ENCODE data around the gene ZNF334. TPM values are rescaled to one million over a fixed set of nuclear protein-coding genes. Genes with fewer than 3 reads are reported as not detected.

ZNF334 gene
- polyA plus RNA-seq, 3 donors: 25.6 to 31.4 (median 28.4) TPM

DNA sequence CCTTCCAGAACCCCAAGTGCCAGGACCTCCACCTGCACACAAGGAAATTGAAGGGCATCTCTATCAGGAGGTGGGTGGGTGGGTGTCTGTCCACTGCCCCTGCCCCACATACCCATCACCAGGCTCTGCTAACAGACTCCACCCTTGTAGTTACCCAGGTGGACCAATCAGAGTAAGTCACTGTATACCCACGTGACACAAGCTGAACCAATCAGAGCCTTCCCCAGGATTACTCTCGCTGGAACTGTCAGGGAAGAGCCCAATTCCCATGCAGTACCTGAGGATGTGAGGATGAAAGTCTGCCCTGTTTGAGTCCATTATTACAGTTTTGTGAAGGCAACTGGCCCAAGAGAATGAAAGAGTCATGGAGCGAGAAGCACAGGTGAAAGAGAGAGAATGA, 32.9 kb upstream of the ZNF334 start:
- DNase-seq (ENCODE audit: low read depth in 3 of 3, low spot score in 2 of 3): no peak

GRCh38 chr20:46545827-46546138, 32.4 kb upstream of the ZNF334 start:
- no peak for DNase-seq (ENCODE audit: low read depth in 3 of 3, low spot score in 2 of 3)

GRCh38 chr20:46545077-46545826, 31.9 kb upstream of the ZNF334 start:
- DNase-seq (ENCODE audit: low read depth in 3 of 3, low spot score in 2 of 3): no peak

GRCh38 chr20:46544576-46544975, 31.2 kb upstream of the ZNF334 start:
- DNase-seq (ENCODE audit: low read depth in 3 of 3, low spot score in 2 of 3): no peak

- no peak for DNase-seq (ENCODE audit: low read depth in 3 of 3, low spot score in 2 of 3)
Observed at GRCh38 chr20:46543959-46544358, 30.6 kb upstream of the ZNF334 start.

GRCh38 chr20:46543033-46543432, 29.7 kb upstream of the ZNF334 start:
- no peak for DNase-seq (ENCODE audit: low read depth in 3 of 3, low spot score in 2 of 3)

- no peak for DNase-seq (ENCODE audit: low read depth in 3 of 3, low spot score in 2 of 3)
Observed at GRCh38 chr20:46541229-46541935, 28.0 kb upstream of the ZNF334 start.

DNA sequence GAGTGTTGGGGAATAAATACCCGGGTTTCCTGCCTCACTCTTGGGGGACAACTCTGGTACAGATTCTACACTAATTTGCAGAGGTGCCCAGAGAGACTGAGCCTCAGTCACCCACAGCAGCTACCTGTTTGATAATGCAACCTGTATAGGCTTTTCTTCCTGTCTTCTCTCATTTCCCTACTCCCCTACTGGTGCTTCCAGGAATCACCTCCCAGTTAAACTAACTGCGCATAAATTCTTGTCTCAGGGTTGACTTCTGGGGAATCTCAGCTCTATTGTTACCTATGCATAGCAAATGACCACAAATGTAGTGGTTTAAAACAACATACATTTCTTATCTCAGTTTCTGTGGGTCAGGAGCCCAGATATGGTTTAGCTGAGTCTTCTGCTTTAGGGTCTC, 25.8 kb upstream of the ZNF334 start:
- DNase-seq (ENCODE audit: low read depth in 3 of 3, low spot score in 2 of 3): no peak

DNA sequence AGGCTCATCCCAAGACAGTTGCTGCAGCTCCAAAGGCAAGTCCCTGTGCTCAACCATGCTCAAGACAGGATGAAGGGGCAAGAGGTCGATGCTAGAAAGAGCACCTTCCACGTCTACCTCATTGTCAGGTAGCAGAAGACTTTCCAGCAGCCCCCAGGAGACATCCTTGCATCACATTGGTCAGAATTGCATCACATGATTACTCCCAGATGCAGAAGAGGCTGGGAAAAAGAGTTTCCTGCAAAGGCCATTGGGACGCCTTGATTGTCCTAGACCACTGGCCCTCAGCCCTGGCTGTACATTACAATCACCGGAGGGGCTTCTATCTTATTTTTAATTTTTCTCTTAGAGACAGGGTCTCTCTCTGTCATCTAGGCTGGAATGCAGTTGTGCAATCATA, 17.3 kb upstream of the ZNF334 start:
- no peak for DNase-seq (ENCODE audit: low read depth in 3 of 3, low spot score in 2 of 3)

DNA sequence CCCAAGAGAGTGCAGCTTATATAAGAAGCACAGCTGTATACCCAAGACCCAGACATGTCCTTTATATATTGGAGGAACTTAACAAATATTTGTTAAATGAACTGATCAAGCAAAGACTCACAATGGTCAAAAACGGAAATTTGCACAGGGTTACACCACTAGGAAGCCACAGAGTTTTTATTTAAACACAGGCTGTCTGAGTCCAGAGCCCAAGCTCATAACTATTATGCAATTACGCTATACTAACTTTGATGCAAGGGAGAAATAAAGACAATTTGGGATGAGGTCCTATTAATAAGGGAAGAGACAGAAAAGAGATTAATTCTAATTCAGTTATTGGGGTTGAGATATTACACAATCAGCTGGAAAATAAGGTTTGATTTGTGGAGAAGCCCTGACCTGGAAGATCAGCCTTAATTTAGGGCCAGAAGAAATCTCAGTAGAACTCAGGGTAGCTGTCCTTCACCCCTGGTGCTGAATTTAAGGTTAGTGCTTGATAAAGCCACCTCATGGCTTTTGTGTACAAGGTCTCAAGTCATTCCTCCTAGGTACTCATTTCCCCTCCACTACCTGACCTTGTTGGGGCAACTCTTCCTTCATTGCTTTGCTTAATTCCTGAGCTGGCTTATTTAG, 10.5 kb upstream of the ZNF334 start:
- DNase-seq (ENCODE audit: low read depth in 3 of 3, low spot score in 2 of 3): peak in 1 of 3 donors; percentile 24

DNA sequence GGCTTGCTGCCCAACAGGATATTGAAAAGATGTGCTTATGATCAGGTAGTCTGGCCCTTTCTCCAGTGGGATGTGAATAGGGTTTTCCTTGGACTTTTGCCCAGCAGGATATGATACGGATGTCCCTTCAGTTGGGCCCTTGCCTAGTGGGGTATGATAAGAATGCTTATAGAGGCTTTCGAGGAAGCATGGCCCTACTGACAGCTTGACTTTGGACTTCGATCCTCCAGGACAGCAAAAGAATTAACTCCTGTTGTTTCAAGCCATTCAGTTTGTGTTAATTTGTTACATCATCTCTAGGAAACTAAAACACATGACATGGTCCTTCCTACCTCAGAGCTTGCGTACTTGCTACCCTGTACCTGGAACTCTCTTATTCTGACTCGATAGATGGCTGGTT, 9.7 kb upstream of the ZNF334 start:
- no peak for DNase-seq (ENCODE audit: low read depth in 3 of 3, low spot score in 2 of 3)

GRCh38 chr20:46520976-46521579, 7.7 kb upstream of the ZNF334 start:
- DNase-seq (ENCODE audit: low read depth in 3 of 3, low spot score in 2 of 3): peak in 1 of 3 donors; percentile 5

GRCh38 chr20:46520540-46520939, 7.2 kb upstream of the ZNF334 start:
- DNase-seq (ENCODE audit: low read depth in 3 of 3, low spot score in 2 of 3): no peak

- DNase-seq (ENCODE audit: low read depth in 3 of 3, low spot score in 2 of 3): no peak
Observed at GRCh38 chr20:46519471-46520068, 6.2 kb upstream of the ZNF334 start.

GRCh38 chr20:46509523-46509922, 3.8 kb downstream of the ZNF334 start:
- no peak for DNase-seq (ENCODE audit: low read depth in 3 of 3, low spot score in 2 of 3)

DNA sequence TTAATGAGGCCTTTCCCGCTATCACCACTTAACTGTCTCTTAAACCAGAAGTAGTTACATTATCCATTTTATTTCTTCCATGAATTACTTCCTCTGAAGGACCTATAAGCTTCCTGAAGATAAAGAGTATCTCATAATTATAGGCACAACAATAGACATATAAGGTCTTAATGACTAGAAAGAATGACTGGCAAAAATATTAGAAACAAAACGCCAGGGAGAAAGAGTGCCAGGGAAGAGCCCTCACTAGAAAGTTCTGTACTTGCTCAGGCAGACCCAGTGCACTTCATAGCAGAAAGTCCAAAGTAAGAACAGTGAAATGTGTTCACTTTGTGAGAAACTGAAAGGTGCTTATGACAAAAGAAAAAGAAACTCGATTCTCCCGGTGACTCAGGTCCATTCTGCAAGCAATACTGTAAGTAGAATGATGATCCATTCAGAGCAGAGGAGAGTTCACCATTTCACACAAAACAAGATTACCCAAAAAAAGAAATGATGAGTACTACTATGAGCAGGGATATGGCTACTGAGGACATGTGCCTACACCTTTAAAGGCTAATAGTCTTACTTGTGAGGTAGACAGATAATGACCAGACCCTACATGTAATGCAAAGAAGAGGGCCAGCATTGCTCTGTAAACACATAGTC, 5.5 kb downstream of the ZNF334 start:
- DNase-seq (ENCODE audit: low read depth in 3 of 3, low spot score in 2 of 3): no peak

GRCh38 chr20:46505506-46505905, 7.9 kb downstream of the ZNF334 start:
- DNase-seq (ENCODE audit: low read depth in 3 of 3, low spot score in 2 of 3): no peak

DNA sequence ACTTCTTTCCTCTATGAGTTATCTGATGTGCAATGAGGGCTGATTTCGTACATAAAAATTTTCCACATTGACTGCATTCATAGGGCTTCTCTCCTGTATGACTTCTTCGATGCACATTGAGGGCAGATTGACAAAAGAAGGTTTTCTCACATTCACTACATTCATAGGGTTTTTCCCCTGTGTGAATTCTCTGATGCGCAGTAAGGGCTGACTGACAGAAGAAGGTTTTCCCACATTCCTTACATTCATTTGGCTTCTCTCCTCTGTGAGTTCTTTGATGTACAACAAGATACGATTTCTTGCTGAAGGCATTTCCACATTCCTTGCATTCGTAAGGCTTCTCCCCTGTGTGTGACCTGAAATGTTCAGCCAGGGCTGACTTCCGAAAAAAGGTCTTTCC, 11.4 kb downstream of the ZNF334 start:
- no peak for DNase-seq (ENCODE audit: low read depth in 3 of 3, low spot score in 2 of 3)

DNA sequence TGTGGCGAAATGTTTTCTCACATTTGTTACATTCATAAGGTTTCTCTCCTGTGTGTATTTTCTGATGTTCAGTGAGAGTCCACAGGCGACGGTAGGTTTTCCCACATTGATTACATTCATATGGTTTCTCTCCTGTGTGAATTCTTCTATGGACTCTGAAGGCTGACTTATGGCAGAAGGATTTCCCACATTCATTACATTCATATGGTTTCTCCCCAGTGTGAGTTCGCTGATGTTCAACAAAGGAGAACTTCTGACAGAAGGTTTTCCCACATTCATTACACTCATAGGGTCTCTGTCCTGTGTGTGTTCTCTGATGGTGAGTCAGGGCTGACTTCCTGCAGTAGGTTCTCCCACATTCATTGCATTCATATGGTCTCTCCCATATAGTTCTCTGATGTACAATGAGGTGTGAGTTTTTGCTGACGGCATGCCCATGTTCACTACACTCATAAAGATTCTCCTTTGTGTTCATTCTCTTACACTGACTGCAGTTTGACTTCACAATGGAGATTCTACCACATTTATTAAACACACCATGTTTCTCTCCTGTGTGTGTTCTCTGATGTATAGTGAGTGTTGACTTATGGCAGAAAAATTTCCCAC, 11.9 kb downstream of the ZNF334 start:
- no peak for DNase-seq (ENCODE audit: low read depth in 3 of 3, low spot score in 2 of 3)

GRCh38 chr20:46494077-46494476, 19.3 kb downstream of the ZNF334 start:
- no peak for DNase-seq (ENCODE audit: low read depth in 3 of 3, low spot score in 2 of 3)

All from right renal cortex interstitium (tissue), 3 donors.